ENCODE measurements around the gene BARX2.

BARX2 gene

DNA sequence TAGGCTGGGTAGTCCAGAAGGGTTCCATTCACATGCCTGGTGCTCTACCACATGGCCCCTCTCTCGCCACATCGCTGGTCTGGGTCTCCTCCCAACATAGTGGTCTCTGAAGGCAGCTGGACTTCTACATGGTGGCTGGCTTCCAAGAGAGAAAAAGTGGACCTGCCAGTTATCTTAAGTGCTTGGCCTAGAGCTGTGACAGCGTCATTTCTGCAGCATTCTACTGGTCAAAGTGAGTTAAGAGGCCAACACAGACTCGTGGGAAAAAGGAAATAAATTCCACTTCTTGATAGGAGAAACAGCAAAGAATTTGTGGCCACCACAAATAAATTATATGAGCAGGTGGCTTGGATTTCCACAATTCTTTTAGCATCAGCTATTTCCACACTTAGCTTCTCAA lies 21.0 kb upstream of the BARX2 start:
- no peak overlapping the region for H3K9ac ChIP-seq (ENCODE audit: low read length)
- no peak overlapping the region for H3K27ac ChIP-seq (ENCODE audit: low read depth, low read length, poor library complexity, severe bottlenecking)
- no peaks in the 10 kb centered on the region for H3K4me1 ChIP-seq (ENCODE audit: insufficient read depth, low read length, severe bottlenecking)
- H2AFZ ChIP-seq (ENCODE audit: low read length), result no peak overlapping the region
- H3K36me3 ChIP-seq (ENCODE audit: insufficient read depth, low read length), result no peaks in the 10 kb centered on the region
- TF ChIP-seq EZH2 (IDR thresholded peaks at IDR 0.05; ENCODE audit: borderline replicate concordance, low read length) (no peak), CTCF (IDR thresholded peaks at IDR 0.05; ENCODE audit: low read length) (no peak)
- no peaks in the 10 kb centered on the region for H3F3A ChIP-seq (ENCODE audit: insufficient read depth, low read length)
- no peaks in the 10 kb centered on the region for H3K9me2 ChIP-seq (ENCODE audit: low read depth, low read length)
- H3K4me3 ChIP-seq (ENCODE audit: low read depth, low read length, poor library complexity, severe bottlenecking), result no peak overlapping the region
- no peaks in the 10 kb centered on the region for H3K79me2 ChIP-seq (ENCODE audit: insufficient read depth, low read length)
- no peaks in the 10 kb centered on the region for H3K9me3 ChIP-seq (ENCODE audit: low read length)
- H3K27me3 ChIP-seq (ENCODE audit: insufficient read depth, low read length), result no peaks in the 10 kb centered on the region
- no peaks in the 10 kb centered on the region for H4K20me1 ChIP-seq (ENCODE audit: insufficient read depth, low read length)
- H3K4me2 ChIP-seq (ENCODE audit: low read length), result no peak overlapping the region

DNA sequence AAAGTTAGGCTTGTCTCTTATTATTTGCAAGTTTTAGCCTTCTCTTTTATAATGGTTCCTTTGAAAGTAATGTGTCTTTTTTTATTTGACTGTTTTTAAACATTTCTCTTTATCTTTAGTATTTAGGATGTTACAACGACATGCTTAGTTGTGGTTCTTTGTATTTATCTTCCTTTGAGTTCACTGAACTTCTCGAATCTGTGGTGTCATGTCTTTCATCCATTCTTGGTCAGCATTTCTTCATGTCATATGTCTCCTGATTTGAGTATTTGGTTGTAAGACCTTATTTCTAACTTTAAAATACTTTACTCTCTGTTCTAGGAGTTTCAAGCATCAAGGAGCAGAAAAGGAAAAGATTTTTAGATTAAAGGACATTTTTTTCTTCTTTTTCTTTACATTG lies 15.9 kb upstream of the BARX2 start:
- H3K4me3 ChIP-seq (ENCODE audit: low read depth, low read length, poor library complexity, severe bottlenecking), result no peak overlapping the region
- H3F3A ChIP-seq (ENCODE audit: insufficient read depth, low read length), result no peaks in the 10 kb centered on the region
- H2AFZ ChIP-seq (ENCODE audit: low read length), result no peak overlapping the region
- no peak overlapping the region for H3K9ac ChIP-seq (ENCODE audit: low read length)
- H3K4me2 ChIP-seq (ENCODE audit: low read length), result no peak overlapping the region
- H4K20me1 ChIP-seq (ENCODE audit: insufficient read depth, low read length), result no peaks in the 10 kb centered on the region
- H3K36me3 ChIP-seq (ENCODE audit: insufficient read depth, low read length), result no peaks in the 10 kb centered on the region
- H3K9me2 ChIP-seq (ENCODE audit: low read depth, low read length), result no peaks in the 10 kb centered on the region
- no peak overlapping the region for H3K27ac ChIP-seq (ENCODE audit: low read depth, low read length, poor library complexity, severe bottlenecking)
- TF ChIP-seq EZH2 (IDR thresholded peaks at IDR 0.05; ENCODE audit: borderline replicate concordance, low read length) (no peak), CTCF (IDR thresholded peaks at IDR 0.05; ENCODE audit: low read length) (no peak)
- no peaks in the 10 kb centered on the region for H3K27me3 ChIP-seq (ENCODE audit: insufficient read depth, low read length)
- no peaks in the 10 kb centered on the region for H3K9me3 ChIP-seq (ENCODE audit: low read length)
- H3K4me1 ChIP-seq (ENCODE audit: insufficient read depth, low read length, severe bottlenecking), result no peaks in the 10 kb centered on the region
- H3K79me2 ChIP-seq (ENCODE audit: insufficient read depth, low read length), result no peaks in the 10 kb centered on the region

DNA sequence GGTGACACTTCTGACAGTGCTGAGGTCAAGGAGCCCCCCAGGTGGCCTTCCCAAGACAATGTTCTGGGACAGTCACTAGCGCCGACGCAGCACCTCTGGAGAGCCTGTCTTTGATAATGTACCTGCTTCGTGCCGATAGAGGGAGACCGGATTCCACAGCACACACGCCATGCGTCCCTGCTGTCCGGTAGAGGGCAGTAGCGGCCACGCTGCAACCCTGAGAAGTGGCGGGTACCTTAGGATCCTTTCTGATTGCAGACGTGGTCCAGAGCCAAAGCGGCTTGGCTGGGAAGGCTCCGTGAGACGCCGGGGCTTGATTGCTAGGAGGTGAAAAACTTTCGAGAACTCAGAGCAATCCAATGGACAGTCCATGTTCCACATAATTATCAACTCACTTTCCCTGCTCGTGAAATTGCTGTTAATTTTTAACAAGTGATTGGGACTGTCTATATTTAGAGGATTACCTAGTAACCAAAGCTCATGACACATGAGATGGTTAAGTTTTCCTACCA lies 11.4 kb upstream of the BARX2 start:
- H3K9me2 ChIP-seq (ENCODE audit: low read depth, low read length), result no peaks in the 10 kb centered on the region
- no peaks in the 10 kb centered on the region for H3K79me2 ChIP-seq (ENCODE audit: insufficient read depth, low read length)
- H3K27ac ChIP-seq (ENCODE audit: low read depth, low read length, poor library complexity, severe bottlenecking), result no peak overlapping the region
- no peaks in the 10 kb centered on the region for H3K36me3 ChIP-seq (ENCODE audit: insufficient read depth, low read length)
- H3K4me3 ChIP-seq (ENCODE audit: low read depth, low read length, poor library complexity, severe bottlenecking), result no peak overlapping the region
- H3K4me2 ChIP-seq (ENCODE audit: low read length), result no peak overlapping the region
- no peak overlapping the region for H3K9ac ChIP-seq (ENCODE audit: low read length)
- H3K27me3 ChIP-seq (ENCODE audit: insufficient read depth, low read length), result no peaks in the 10 kb centered on the region
- H4K20me1 ChIP-seq (ENCODE audit: insufficient read depth, low read length), result no peaks in the 10 kb centered on the region
- TF ChIP-seq CTCF (IDR thresholded peaks at IDR 0.05; ENCODE audit: low read length) (peak; percentile 98), EZH2 (IDR thresholded peaks at IDR 0.05; ENCODE audit: borderline replicate concordance, low read length) (no peak)
- no peaks in the 10 kb centered on the region for H3K9me3 ChIP-seq (ENCODE audit: low read length)
- no peaks in the 10 kb centered on the region for H3K4me1 ChIP-seq (ENCODE audit: insufficient read depth, low read length, severe bottlenecking)
- no peak overlapping the region for H2AFZ ChIP-seq (ENCODE audit: low read length)
- no peaks in the 10 kb centered on the region for H3F3A ChIP-seq (ENCODE audit: insufficient read depth, low read length)
